ENCODE data around the gene CBFB.

GRCh38 chr16:67050796-67051195, 21.8 kb downstream of the CBFB start:
- TF ChIP-seq CTCF (IDR thresholded peaks at IDR 0.05) (no peak), POLR2A (IDR thresholded peaks at IDR 0.05) (no peak)

Data from right lobe of liver (tissue), 4 donors.